ENCODE measurements around the gene U2SURP. TPM values are rescaled to one million over a fixed set of nuclear protein-coding genes. Genes with fewer than 3 reads are reported as not detected.

The U2SURP gene
- total RNA-seq, 1 experiment from 2014 or later: 132 TPM

DNA sequence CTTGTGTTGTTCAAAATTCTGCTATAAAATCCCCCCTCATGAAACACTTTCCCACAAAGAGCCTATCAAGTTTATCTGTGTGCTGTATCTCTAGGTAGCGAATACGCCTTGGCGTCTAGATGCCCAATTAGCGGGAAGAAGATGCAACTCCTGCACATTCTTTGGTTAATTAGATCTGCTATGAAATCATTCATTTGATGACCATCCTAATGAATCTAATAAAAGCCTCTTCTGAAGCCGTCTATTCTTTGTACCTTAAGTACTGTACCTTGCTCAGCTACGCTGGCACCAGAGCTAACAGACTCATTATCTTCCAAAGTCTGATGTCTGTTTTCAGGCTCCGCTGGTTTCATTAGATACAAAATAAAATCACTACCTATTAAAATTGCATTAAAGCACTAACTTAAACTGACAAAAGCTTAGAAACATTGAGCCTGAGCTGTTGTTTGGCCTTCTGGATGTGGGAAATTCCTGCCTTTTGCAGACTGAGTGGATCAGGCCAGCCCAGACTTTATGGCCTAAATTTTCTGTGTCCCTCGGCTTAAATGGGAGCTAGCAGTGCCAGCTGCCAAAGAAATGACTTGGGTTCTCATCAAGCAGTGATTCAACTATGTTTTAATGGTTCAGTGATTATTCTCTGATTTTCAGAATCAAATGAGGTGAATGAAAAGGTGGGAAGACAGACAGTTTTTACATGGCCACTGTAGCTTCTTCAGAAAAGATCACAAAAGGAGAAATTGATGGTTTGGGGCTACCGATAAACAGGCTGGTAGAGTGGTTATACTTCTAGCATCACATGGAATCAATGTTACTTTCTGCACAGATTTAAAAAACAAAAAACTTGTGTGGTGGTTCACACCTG, 89.8 kb downstream of the U2SURP start:
- H3K4me1 ChIP-seq (ENCODE audit: control insufficient read depth in 1 of 2, insufficient read depth in 2 of 2, low read length in 2 of 2): no peaks in the 10 kb centered on the region
- H3K79me2 ChIP-seq (ENCODE audit: insufficient read depth, low read length): no peaks in the 10 kb centered on the region
- H3K9me2 ChIP-seq (ENCODE audit: insufficient read depth): no peaks in the 10 kb centered on the region
- POLR2A ChIA-PET: no interaction called here
- no peak overlapping the region for H3K27ac ChIP-seq (ENCODE audit: low read depth, low read length)
- H3K4me3 ChIP-seq (replicated peaks in 1 of 2; ENCODE audit: low read depth in 1 of 2, low read length in 2 of 2): no peak overlapping the region
- BruUV-seq (replicated peaks): no TSS peak
- TF ChIP-seq RAD21 (IDR thresholded peaks at IDR 0.05; ENCODE audit: low read depth) (no peak), SRF (IDR thresholded peaks at IDR 0.05; ENCODE audit: low read depth) (no peak), CBX3 (IDR thresholded peaks at IDR 0.05; ENCODE audit: low read depth) (no peak), SIN3A (IDR thresholded peaks at IDR 0.05; ENCODE audit: low read depth) (no peak), TCF7L2 (IDR thresholded peaks at IDR 0.05; ENCODE audit: borderline replicate concordance, extremely low read depth, insufficient read depth, insufficient read length) (no peak), ELF1 (IDR thresholded peaks at IDR 0.05; ENCODE audit: borderline replicate concordance, low read depth) (no peak), CEBPB (IDR thresholded peaks at IDR 0.05; ENCODE audit: low read depth) (no peak), ZFX (IDR thresholded peaks at IDR 0.05) (no peak), POLR2AphosphoS5 (IDR thresholded peaks at IDR 0.05; ENCODE audit: low read depth, low read length) (no peak), POLR2A (IDR thresholded peaks at IDR 0.05; ENCODE audit: borderline replicate concordance, extremely low read depth, insufficient read depth, insufficient read length) (no peak), ZNF274 (IDR thresholded peaks at IDR 0.05; ENCODE audit: low read depth, low read length) (no peak), JUND (IDR thresholded peaks at IDR 0.05) (no peak), FOSL1 (IDR thresholded peaks at IDR 0.05; ENCODE audit: low read depth) (no peak), YY1 (IDR thresholded peaks at IDR 0.05; ENCODE audit: extremely low read depth, insufficient replicate concordance, low read depth, low read length) (no peak), EZH2 (IDR thresholded peaks at IDR 0.05) (no peak)
- TF ChIP-seq, protein P1, sequence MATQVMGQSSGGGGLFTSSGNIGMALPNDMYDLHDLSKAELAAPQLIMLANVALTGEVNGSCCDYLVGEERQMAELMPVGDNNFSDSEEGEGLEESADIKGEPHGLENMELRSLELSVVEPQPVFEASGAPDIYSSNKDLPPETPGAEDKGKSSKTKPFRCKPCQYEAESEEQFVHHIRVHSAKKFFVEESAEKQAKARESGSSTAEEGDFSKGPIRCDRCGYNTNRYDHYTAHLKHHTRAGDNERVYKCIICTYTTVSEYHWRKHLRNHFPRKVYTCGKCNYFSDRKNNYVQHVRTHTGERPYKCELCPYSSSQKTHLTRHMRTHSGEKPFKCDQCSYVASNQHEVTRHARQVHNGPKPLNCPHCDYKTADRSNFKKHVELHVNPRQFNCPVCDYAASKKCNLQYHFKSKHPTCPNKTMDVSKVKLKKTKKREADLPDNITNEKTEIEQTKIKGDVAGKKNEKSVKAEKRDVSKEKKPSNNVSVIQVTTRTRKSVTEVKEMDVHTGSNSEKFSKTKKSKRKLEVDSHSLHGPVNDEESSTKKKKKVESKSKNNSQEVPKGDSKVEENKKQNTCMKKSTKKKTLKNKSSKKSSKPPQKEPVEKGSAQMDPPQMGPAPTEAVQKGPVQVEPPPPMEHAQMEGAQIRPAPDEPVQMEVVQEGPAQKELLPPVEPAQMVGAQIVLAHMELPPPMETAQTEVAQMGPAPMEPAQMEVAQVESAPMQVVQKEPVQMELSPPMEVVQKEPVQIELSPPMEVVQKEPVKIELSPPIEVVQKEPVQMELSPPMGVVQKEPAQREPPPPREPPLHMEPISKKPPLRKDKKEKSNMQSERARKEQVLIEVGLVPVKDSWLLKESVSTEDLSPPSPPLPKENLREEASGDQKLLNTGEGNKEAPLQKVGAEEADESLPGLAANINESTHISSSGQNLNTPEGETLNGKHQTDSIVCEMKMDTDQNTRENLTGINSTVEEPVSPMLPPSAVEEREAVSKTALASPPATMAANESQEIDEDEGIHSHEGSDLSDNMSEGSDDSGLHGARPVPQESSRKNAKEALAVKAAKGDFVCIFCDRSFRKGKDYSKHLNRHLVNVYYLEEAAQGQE (IDR thresholded peaks at IDR 0.05; ENCODE audit: low read depth): no peak
- TF ChIP-seq, protein P2, sequence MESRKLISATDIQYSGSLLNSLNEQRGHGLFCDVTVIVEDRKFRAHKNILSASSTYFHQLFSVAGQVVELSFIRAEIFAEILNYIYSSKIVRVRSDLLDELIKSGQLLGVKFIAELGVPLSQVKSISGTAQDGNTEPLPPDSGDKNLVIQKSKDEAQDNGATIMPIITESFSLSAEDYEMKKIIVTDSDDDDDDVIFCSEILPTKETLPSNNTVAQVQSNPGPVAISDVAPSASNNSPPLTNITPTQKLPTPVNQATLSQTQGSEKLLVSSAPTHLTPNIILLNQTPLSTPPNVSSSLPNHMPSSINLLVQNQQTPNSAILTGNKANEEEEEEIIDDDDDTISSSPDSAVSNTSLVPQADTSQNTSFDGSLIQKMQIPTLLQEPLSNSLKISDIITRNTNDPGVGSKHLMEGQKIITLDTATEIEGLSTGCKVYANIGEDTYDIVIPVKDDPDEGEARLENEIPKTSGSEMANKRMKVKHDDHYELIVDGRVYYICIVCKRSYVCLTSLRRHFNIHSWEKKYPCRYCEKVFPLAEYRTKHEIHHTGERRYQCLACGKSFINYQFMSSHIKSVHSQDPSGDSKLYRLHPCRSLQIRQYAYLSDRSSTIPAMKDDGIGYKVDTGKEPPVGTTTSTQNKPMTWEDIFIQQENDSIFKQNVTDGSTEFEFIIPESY (IDR thresholded peaks at IDR 0.05; ENCODE audit: extremely low read depth, insufficient replicate concordance, low read length): no peak
- RAD21 ChIA-PET (ENCODE audit: low non-redundant PET in 1 of 2, low total read pairs in 2 of 2, uncharacterized antibody in 2 of 2, unreplicated experiment in 2 of 2): no interaction called here
- H2AFZ ChIP-seq (ENCODE audit: low read depth, low read length, poor library complexity, severe bottlenecking): no peak overlapping the region
- DNase-seq (ENCODE audit: low read depth, low spot score): no peak
- H4K20me1 ChIP-seq (ENCODE audit: insufficient read depth): no peaks in the 10 kb centered on the region
- H3K36me3 ChIP-seq (ENCODE audit: control insufficient read depth in 1 of 2, insufficient read depth in 2 of 2, low read length in 2 of 2): no peaks in the 10 kb centered on the region
- intact Hi-C loops (cut with micrococcal nuclease): no loop called here
- CTCF ChIA-PET: no interaction called here
- no peaks in the 10 kb centered on the region for H3K27me3 ChIP-seq (ENCODE audit: insufficient read depth, low read length)
- H3K4me2 ChIP-seq (ENCODE audit: low read length): no peak overlapping the region
- H3K9me3 ChIP-seq (ENCODE audit: control insufficient read depth in 1 of 2, insufficient read depth in 1 of 2, low read depth in 1 of 2, low read length in 2 of 2): no peaks in the 10 kb centered on the region; a peak in 1 of 4 replicates
- ATAC-seq: no peak
- no peak overlapping the region for H3K9ac ChIP-seq (ENCODE audit: low read length)

Data from HCT116 (cell line).